ENCODE results near the gene PRPF18. TPM values are rescaled to one million over a fixed set of nuclear protein-coding genes. Genes with fewer than 3 reads are reported as not detected.
A peak's percentile ranks its signal among the peaks of the same experiment; 100 is the strongest.
"Not testable (repeated sequence)": the region's sequence is repeated elsewhere in the genome, so short reads cannot be mapped to it uniquely, and the experiment has no call there.

The PRPF18 gene, protein sequence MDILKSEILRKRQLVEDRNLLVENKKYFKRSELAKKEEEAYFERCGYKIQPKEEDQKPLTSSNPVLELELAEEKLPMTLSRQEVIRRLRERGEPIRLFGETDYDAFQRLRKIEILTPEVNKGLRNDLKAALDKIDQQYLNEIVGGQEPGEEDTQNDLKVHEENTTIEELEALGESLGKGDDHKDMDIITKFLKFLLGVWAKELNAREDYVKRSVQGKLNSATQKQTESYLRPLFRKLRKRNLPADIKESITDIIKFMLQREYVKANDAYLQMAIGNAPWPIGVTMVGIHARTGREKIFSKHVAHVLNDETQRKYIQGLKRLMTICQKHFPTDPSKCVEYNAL
- polyA plus RNA-seq (2012; ENCODE audit: insufficient read depth, insufficient read length, low read depth), result 23.4 TPM

DNA sequence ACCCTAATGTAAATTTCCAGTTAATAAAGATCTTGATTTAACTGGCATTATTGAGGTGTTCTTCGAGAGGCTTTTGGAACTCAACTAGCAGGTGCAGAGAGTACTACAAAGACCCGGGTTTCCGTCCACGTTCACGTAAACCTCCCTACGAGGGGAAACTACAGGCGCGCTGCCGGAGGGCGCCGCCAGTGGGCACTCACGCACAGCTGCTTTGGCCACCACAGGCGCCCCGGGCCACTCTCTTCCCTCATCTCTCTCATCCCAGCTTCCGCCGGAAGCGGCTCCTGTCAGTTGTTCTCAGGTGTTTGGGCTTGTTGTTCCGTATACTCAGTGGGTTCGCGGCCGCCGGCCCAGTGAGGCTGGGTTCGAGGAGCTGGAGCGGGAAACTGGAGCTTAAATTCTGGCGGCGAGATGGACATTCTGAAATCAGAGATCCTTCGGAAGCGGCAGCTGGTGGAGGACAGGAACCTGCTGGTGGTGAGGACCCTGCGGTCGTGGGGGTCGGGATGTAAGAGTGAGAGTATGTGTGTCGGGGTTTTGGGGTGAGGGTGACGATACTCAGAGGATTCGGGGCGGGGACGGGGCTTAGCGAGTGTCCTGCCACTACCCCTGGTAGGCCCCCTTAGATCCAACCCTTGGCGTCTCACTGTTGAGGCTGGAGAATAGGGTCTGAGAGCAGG lies at the start of gene PRPF18:
PRPF18 (plus strand) TSS at position 290 of the 680 bp plus-strand sequence; CDS start at position 412, 122 bp downstream.
- Histone ChIP-seq H3K9me3 (no peaks in the 10 kb centered on the region), H3K27me3 (0 out of 2 replicates have a peak, but pooled peaks cover 4% of the 10 kb centered on the region), H3K4me1 (no peaks in the 10 kb centered on the region), H3K4me3 (ENCODE audit: low read depth, low read length) (peak within 1 kb of the TSS; percentile 86), H3K36me3 (no peaks in the 10 kb centered on the region)
- TF ChIP-seq, protein P1, sequence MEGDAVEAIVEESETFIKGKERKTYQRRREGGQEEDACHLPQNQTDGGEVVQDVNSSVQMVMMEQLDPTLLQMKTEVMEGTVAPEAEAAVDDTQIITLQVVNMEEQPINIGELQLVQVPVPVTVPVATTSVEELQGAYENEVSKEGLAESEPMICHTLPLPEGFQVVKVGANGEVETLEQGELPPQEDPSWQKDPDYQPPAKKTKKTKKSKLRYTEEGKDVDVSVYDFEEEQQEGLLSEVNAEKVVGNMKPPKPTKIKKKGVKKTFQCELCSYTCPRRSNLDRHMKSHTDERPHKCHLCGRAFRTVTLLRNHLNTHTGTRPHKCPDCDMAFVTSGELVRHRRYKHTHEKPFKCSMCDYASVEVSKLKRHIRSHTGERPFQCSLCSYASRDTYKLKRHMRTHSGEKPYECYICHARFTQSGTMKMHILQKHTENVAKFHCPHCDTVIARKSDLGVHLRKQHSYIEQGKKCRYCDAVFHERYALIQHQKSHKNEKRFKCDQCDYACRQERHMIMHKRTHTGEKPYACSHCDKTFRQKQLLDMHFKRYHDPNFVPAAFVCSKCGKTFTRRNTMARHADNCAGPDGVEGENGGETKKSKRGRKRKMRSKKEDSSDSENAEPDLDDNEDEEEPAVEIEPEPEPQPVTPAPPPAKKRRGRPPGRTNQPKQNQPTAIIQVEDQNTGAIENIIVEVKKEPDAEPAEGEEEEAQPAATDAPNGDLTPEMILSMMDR (IDR thresholded peaks at IDR 0.05; ENCODE audit: low read depth, low read length), result peak; percentile 90
- peak; percentile 88 for DNase-seq

DNA sequence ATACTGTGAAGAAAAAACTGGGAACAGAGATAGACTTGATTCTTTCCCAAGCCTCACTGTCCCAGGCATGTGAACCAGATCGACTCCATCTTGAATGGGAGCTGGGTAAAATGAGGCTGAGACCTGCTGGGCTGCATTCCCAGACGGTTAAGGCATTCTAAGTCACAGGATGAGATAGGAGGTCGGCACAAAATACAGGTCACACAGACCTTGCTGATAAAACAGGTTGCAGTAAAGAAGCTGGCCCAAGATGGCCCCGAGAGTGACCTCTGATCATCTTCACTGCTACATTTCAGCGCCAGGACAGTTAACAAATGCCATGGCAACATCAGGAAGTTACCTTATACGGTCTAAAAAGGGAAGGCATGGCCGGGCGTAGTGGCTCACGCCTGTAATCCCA lies 48.8 kb upstream of the PRPF18 start:
- H3K27me3 ChIP-seq, result peaks cover 50% of the 10 kb centered on the region
- H3K9me3 ChIP-seq; DNase-seq; H3K4me3 ChIP-seq (ENCODE audit: low read depth, low read length); H3K4me1 ChIP-seq; H3K36me3 ChIP-seq: not testable (repeated sequence)

DNA sequence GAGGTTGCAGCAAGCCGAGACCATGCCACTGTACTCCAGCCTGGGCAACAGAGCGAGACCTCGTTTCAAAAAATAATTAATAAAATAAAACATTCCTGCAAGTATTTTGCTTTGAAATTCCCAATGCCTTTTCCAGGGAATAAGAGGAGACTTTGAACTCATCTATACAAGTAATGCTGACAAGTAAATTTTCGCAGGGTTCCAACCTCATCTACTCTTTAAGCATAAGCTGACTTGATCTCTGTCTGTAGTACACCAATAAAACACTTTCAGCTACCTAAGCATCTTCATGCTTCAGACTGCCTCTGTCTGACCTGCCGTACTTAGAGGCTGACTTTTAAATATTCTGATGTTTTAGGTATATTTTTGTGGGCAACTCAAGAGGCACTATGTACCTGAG lies 44.2 kb upstream of the PRPF18 start:
- Histone ChIP-seq H3K36me3 (no peaks in the 10 kb centered on the region), H3K27me3 (peaks cover 47% of the 10 kb centered on the region), H3K9me3 (no peaks in the 10 kb centered on the region), H3K4me1 (no peaks in the 10 kb centered on the region), H3K4me3 (ENCODE audit: low read depth, low read length) (no peak overlapping the region)
- TF ChIP-seq, protein P1 (IDR thresholded peaks at IDR 0.05; ENCODE audit: low read depth, low read length), result no peak
- DNase-seq, result no peak

DNA sequence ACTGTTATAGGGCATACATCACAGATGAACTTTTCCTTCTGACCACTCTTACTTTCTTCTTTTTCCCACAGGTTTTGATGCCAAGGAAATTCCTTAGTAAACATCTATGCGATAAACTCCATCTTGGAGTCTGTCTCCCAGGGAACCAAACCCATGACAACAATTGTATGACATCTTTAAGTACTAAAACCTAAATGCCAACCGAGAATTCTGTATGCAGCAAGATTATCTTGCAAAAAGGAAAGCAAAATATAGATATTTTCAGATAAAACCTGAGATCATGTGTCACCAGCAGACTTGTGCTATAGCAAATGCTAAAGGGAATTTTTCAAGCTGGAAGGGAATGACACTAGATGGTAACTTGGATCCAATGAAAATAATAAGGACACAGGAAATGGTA lies 36.0 kb upstream of the PRPF18 start:
- peaks cover 2% of the 10 kb centered on the region; the same call in 1 of the 2 replicates for H3K27me3 ChIP-seq
- TF ChIP-seq, protein P1 (IDR thresholded peaks at IDR 0.05; ENCODE audit: low read depth, low read length), result no peak
- no peaks in the 10 kb centered on the region for H3K4me1 ChIP-seq
- DNase-seq, result no peak
- H3K4me3 ChIP-seq (ENCODE audit: low read depth, low read length), result no peak overlapping the region
- H3K9me3 ChIP-seq, result no peaks in the 10 kb centered on the region
- H3K36me3 ChIP-seq, result no peaks in the 10 kb centered on the region

DNA sequence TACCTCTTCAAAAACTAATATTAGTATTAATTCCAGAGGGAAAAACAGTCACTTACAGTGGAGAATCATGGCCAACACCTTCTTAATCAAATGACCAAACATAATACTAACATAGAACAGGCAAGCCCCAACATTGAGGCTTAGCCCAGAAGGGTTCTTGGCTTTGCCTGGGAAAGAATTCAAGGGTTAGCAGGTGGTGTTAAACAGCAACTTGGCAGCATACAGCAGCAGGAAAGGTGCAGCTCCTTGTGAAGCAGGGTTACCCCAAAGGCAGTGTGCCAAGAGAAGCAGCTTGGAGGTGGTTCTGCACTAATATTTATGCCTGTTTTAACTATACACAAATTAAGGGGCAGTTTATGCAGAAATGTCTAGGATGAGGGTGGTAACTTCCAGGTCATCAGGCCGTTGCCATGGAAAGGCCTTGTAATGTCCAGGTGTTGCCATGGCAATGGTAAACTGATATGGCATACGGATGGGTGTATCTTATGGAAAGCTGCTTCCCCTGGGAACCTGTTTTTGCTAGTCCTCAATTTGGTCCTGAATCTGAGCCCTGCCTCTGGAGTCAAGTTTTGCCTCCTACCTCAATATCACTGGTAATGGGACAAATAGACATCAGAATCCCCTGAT lies 30.8 kb upstream of the PRPF18 start:
- no peaks in the 10 kb centered on the region for H3K9me3 ChIP-seq
- TF ChIP-seq, protein P1 (IDR thresholded peaks at IDR 0.05; ENCODE audit: low read depth, low read length), result no peak
- H3K27me3 ChIP-seq, result peaks cover 2% of the 10 kb centered on the region; the same call in 1 of the 2 replicates
- H3K36me3 ChIP-seq, result no peaks in the 10 kb centered on the region
- no peaks in the 10 kb centered on the region for H3K4me1 ChIP-seq
- DNase-seq, result no peak
- H3K4me3 ChIP-seq (ENCODE audit: low read depth, low read length), result no peak overlapping the region

DNA sequence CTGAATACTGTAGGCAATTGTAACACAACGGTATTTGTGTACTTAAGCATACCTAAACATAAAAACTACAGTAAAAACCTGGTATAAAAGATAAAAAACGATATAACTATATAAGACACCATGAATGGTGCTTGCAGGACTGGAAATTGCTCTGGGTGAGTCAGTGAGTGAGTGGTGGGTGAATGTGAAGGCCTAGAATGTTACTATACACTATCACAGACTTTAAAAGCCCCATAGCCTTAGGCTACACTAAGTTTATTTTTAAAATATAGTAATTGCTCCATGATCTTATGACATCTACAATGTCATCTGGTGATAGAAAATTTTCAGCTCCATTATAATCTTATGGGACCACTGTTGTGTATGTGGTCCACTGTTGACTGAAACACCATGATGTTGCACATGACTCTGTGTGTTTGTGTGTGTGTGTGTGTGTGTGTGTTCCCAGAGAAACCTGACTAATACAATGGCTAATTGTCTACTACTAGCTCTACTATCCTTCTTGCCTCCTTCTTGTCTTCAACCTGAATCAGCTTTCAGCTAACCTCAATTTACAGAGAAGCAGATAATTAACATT lies 27.6 kb upstream of the PRPF18 start:
- DNase-seq, result no peak

More for the DNA sequence above, 27.6 kb upstream of the PRPF18 start:
- Histone ChIP-seq H3K4me3 (ENCODE audit: low read depth, low read length) (no peak overlapping the region), H3K9me3 (no peaks in the 10 kb centered on the region), H3K36me3 (no peaks in the 10 kb centered on the region), H3K4me1 (no peaks in the 10 kb centered on the region), H3K27me3 (no peaks in the 10 kb centered on the region)
- TF ChIP-seq, protein P1 (IDR thresholded peaks at IDR 0.05; ENCODE audit: low read depth, low read length), result no peak
